Hepatocyte (in vitro differentiated cells): ENCODE data around the gene ART4. TPM values are rescaled to one million over a fixed set of nuclear protein-coding genes. Genes with fewer than 3 reads are reported as not detected.
A peak's percentile ranks its signal among the peaks of the same experiment; 100 is the strongest.

Experiments
- DNase-seq: peaks from one replicate; pipeline ENCODE4 v3.0.0-alpha.2; 2016; ENCODE audit warnings: low spot score
- H2AFZ ChIP-seq: fragments of 200-600 bp; sonication (generic); 2 replicates; pipeline ENCODE4 v1.6.0; 2016; ENCODE audit warnings: antibody characterized with exemption, mild to moderate bottlenecking
- H3K27ac ChIP-seq: fragments of 200-600 bp; sonication (generic); 2 replicates; pipeline ENCODE4 v1.5.1; 2016; ENCODE audit warnings: mild to moderate bottlenecking
- H3K27me3 ChIP-seq: fragments of 200-600 bp; sonication (generic); 2 replicates; pipeline ENCODE4 v1.6.1; 2016
- H3K36me3 ChIP-seq: fragments of 200-600 bp; sonication (generic); replicated peaks from 2 replicates; pipeline ENCODE4 v1.5.1; 2016; ENCODE audit warnings: low read depth; ENCODE audit not compliant: insufficient read depth
- H3K4me1 ChIP-seq: fragments of 200-600 bp; sonication (generic); 2 replicates; pipeline ENCODE4 v1.5.1; 2016; ENCODE audit warnings: mild to moderate bottlenecking, moderate library complexity; ENCODE audit not compliant: insufficient read depth
- H3K4me2 ChIP-seq: fragments of 200-600 bp; sonication (generic); 2 replicates; pipeline ENCODE4 v1.6.0; 2016
- H3K4me3 ChIP-seq: fragments of 200-600 bp; sonication (generic); 2 replicates; pipeline ENCODE4 v1.5.1; 2016; ENCODE audit warnings: mild to moderate bottlenecking
- H3K79me2 ChIP-seq: fragments of 200-600 bp; sonication (generic); 2 replicates; pipeline ENCODE4 v1.6.0; 2017; ENCODE audit warnings: mild to moderate bottlenecking
- H3K9me2 ChIP-seq: fragments of 200-600 bp; sonication (generic); replicated peaks from 2 replicates; pipeline ENCODE4 v1.6.0; 2017; ENCODE audit warnings: mild to moderate bottlenecking; ENCODE audit not compliant: insufficient read depth
- H3K9me3 ChIP-seq: fragments of 200-600 bp; sonication (generic); 2 replicates; pipeline ENCODE4 v1.5.1; 2016; ENCODE audit warnings: low read depth, mild to moderate bottlenecking
- H4K20me1 ChIP-seq: fragments of 200-600 bp; sonication (generic); 2 replicates; pipeline ENCODE4 v1.6.0; 2016; ENCODE audit warnings: mild to moderate bottlenecking; ENCODE audit not compliant: insufficient read depth, poor library complexity, severe bottlenecking
- CTCF ChIP-seq: fragments of 200-600 bp; sonication (generic); IDR thresholded peaks from 2 replicates; pipeline ENCODE4 v1.5.1; 2016; ENCODE audit warnings: antibody characterized with exemption, mild to moderate bottlenecking; ENCODE audit not compliant: poor library complexity
- EZH2 ChIP-seq: fragments of 200-600 bp; sonication (generic); IDR thresholded peaks from 2 replicates; pipeline ENCODE4 v1.6.1; 2016; ENCODE audit warnings: antibody characterized with exemption, mild to moderate bottlenecking, borderline replicate concordance
- EZH2phosphoT487 ChIP-seq: fragments of 200-600 bp; sonication (generic); IDR thresholded peaks from one replicate; pipeline ENCODE4 v1.6.1; 2018; ENCODE audit warnings: antibody characterized with exemption, mild to moderate bottlenecking, low read depth, moderate library complexity; ENCODE audit not compliant: unreplicated experiment, severe bottlenecking
- WGBS: methylation state at CpG from one replicate; pipeline ENCODE4 v1.1.6; 2016; ENCODE audit warnings: low lambda C conversion rate; ENCODE audit errors: missing lambda C conversion rate; 5-methylcytosine and 5-hydroxymethylcytosine counted together
- polyA plus RNA-seq: library from polyadenylated mRNA; unstranded; fragments of >200 nt; fragmentation: Nextera tagmentation; extraction: Ambion mirVana; gene quantifications from 2 replicates; pipeline ENCODE4 v1.2.1, GENCODE V29; 2016
- total RNA-seq: library from RNA; depleted of rRNA; stranded (reverse); fragments of >200 nt; gene quantifications from 2 replicates; pipeline ENCODE4 v1.2.3, GENCODE V29; 2014

ART4 gene
- total and polyA plus RNA-seq, 2 experiments from 2014 or later = 4.9 to 7.3 TPM

- Histone ChIP-seq H3K9me2 (no peaks in the 10 kb centered on the region), H3K79me2 (no peaks in the 10 kb centered on the region), H3K4me2 (no peak overlapping the region), H3K27ac (no peak overlapping the region), H3K9me3 (no peaks in the 10 kb centered on the region), H3K27me3 (no peaks in the 10 kb centered on the region), H3K4me3 (no peak overlapping the region), H3K4me1 (no peaks in the 10 kb centered on the region), H3K36me3 (no peaks in the 10 kb centered on the region), H4K20me1 (no peaks in the 10 kb centered on the region), H2AFZ (no peak overlapping the region)
- TF ChIP-seq EZH2phosphoT487 (no peak), EZH2 (no peak), CTCF (no peak)
- 98% methylated on average over 2 of the region's 2 CpGs for WGBS
- DNase-seq = no peak
These were observed 58.9 kb downstream of the ART4 start for GRCh38 chr12:14784471-14784870.

- no peaks in the 10 kb centered on the region for H3K36me3 ChIP-seq
- H3K9me2 ChIP-seq = no peaks in the 10 kb centered on the region
- TF ChIP-seq EZH2 (no peak), CTCF (no peak)
- no peak overlapping the region for H3K27ac ChIP-seq
- H3K4me3 ChIP-seq = no peak overlapping the region
- no peak overlapping the region for H3K4me2 ChIP-seq
- H3K4me1 ChIP-seq = no peaks in the 10 kb centered on the region
- H3K79me2 ChIP-seq = peaks cover under 1% of the 10 kb centered on the region
- H4K20me1 ChIP-seq = no peaks in the 10 kb centered on the region
- DNase-seq = no peak
- H3K9me3 ChIP-seq = no peaks in the 10 kb centered on the region
- no peak overlapping the region for H2AFZ ChIP-seq
- H3K27me3 ChIP-seq = no peaks in the 10 kb centered on the region
These were observed 60.6 kb downstream of the ART4 start for GRCh38 chr12:14782756-14783155.

DNA sequence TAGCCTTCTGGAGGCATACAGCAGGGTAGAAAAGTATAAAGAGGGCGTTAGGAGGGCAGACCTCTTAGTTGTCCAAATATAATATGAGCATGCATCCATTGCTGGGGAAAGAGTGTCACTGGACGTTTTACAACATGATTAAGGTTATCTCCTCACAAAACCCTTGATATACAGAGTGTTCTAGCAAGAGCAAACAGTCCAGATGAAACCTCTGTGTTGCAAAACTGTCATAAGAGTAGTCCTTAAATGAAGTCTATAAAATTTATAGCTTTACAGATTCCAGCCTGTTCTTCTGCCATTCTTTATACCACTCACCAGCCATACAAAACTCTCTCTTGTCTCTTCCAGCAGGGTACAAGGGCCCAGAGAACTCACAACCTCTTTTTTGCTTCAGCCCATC is 61.8 kb downstream of the ART4 start:
- no peaks in the 10 kb centered on the region for H3K36me3 ChIP-seq
- peak overlapping the region; percentile 41 for H3K27ac ChIP-seq
- WGBS = 24% methylated on average over 2 of the region's 2 CpGs
- H3K4me2 ChIP-seq = no peak overlapping the region
- H4K20me1 ChIP-seq = no peaks in the 10 kb centered on the region
- no peaks in the 10 kb centered on the region for H3K9me3 ChIP-seq
- H2AFZ ChIP-seq = no peak overlapping the region
- DNase-seq = no peak
- H3K27me3 ChIP-seq = no peaks in the 10 kb centered on the region
- peaks cover 9% of the 10 kb centered on the region for H3K79me2 ChIP-seq
- H3K9me2 ChIP-seq = no peaks in the 10 kb centered on the region
- TF ChIP-seq CTCF (no peak), EZH2 (no peak), EZH2phosphoT487 (no peak)
- peaks cover 12% of the 10 kb centered on the region for H3K4me1 ChIP-seq
- no peak overlapping the region for H3K4me3 ChIP-seq

DNA sequence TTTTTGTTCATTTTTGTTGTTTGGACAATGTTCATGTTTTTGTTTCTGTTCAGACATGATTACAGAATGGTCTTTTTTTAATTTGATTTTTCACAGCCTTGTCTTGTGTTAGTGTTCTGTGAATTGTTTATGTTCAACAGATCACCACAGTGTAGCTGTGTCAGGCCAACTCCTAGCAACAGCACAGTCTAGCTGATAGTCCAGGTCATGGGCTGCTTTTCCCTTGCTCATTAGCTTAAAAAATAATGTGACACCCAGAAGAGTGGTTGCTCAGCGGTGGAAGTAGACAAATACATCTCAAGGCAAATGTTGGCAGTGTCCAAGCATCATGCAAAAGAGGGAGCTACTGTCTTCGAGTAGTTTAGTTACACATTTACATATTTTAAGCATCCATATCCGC is 62.5 kb downstream of the ART4 start:
- DNase-seq = no peak
- 89% methylated on average over 3 of the region's 3 CpGs for WGBS

More for the DNA sequence above, 62.5 kb downstream of the ART4 start:
- Histone ChIP-seq H4K20me1 (no peaks in the 10 kb centered on the region), H3K9me3 (no peaks in the 10 kb centered on the region), H3K27me3 (no peaks in the 10 kb centered on the region), H3K4me1 (peaks cover 19% of the 10 kb centered on the region), H2AFZ (no peak overlapping the region), H3K36me3 (no peaks in the 10 kb centered on the region), H3K4me2 (no peak overlapping the region), H3K9me2 (no peaks in the 10 kb centered on the region), H3K4me3 (no peak overlapping the region), H3K27ac (no peak overlapping the region), H3K79me2 (peaks cover 16% of the 10 kb centered on the region)
- TF ChIP-seq EZH2 (no peak), CTCF (no peak), EZH2phosphoT487 (no peak)
